Stimulated activated CD8-positive, alpha-beta memory T cell treated with anti-CD3 and anti-CD28 coated beads, Interleukin-15, amount 100 ng/mL, for 1 hour (primary cell): ENCODE results near the gene ATF5.
"Not testable (repeated sequence)": the region's sequence is repeated elsewhere in the genome, so short reads cannot be mapped to it uniquely, and the experiment has no call there.

Experiments used
- DNase-seq: peaks from one replicate; pipeline ENCODE4 v3.0.0-alpha.2; 2020; ENCODE audit warnings: low read depth

The ATF5 gene

GRCh38 chr19:49923055-49924003 is 5.7 kb upstream of the ATF5 start:
- no peak for DNase-seq

- DNase-seq, result no peak
Measured at GRCh38 chr19:49924004-49924880, 4.8 kb upstream of the ATF5 start.

- not testable (repeated sequence) for DNase-seq
Measured at GRCh38 chr19:49924881-49925210, 4.2 kb upstream of the ATF5 start.

GRCh38 chr19:49925486-49925885 is 3.5 kb upstream of the ATF5 start:
- DNase-seq, result no peak

- DNase-seq, result no peak
Measured at GRCh38 chr19:49926515-49926914, 2.5 kb upstream of the ATF5 start.

GRCh38 chr19:49927526-49928264 is 1.3 kb upstream of the ATF5 start:
- no peak for DNase-seq

- DNase-seq, result peak; percentile 84
Measured at GRCh38 chr19:49929611-49930482, 842 bp downstream of the ATF5 start.

- DNase-seq, result no peak
Measured at GRCh38 chr19:49930483-49931011, 1.5 kb downstream of the ATF5 start.

GRCh38 chr19:49931293-49932040 is 2.5 kb downstream of the ATF5 start:
- DNase-seq, result no peak

- DNase-seq, result no peak
Measured at GRCh38 chr19:49932041-49932451, 3.0 kb downstream of the ATF5 start.

GRCh38 chr19:49932731-49933131 is 3.7 kb downstream of the ATF5 start:
- DNase-seq, result no peak

GRCh38 chr19:49933643-49934042 is 4.6 kb downstream of the ATF5 start:
- DNase-seq, result no peak

GRCh38 chr19:49936549-49936948 is 7.5 kb downstream of the ATF5 start:
- no peak for DNase-seq

GRCh38 chr19:49937750-49938381 is 8.9 kb downstream of the ATF5 start:
- DNase-seq, result peak; percentile 65

GRCh38 chr19:49938662-49939061 is 9.7 kb downstream of the ATF5 start:
- no peak for DNase-seq

- no peak for DNase-seq
Measured at GRCh38 chr19:49939721-49940481, 10.9 kb downstream of the ATF5 start.

- DNase-seq, result no peak
Measured at GRCh38 chr19:49940482-49940791, 11.4 kb downstream of the ATF5 start.

GRCh38 chr19:49944567-49944966 is 15.6 kb downstream of the ATF5 start:
- DNase-seq, result not testable (repeated sequence)

GRCh38 chr19:49946415-49946814 is 17.4 kb downstream of the ATF5 start:
- no peak for DNase-seq
